GM13977 (cell line): ENCODE data around the gene PLAAT5.

Experiments used
- DNase-seq: peaks from one replicate; pipeline ENCODE4 v3.0.0; 2012; ENCODE audit warnings: low spot score
- in situ Hi-C: fragments of 300-500 bp; cut with MboI; formaldehyde crosslinking; loops from one replicate; pipeline ENCODE4 v1.12.0; 2022; ENCODE audit warnings: low sequenced_read_pairs, low pct_unique_long_range_greater_than_20kb, mixed read lengths, inconsistent platforms; ENCODE audit not compliant: unreplicated experiment
- TF ChIP-seq, protein P1 (sequence below): IDR thresholded peaks from 2 replicates; pipeline ENCODE4 v1.5.1; 2012; ENCODE audit warnings: mild to moderate bottlenecking, control low read depth; ENCODE audit not compliant: insufficient read depth; ENCODE audit errors: extremely low read depth, missing control alignments

The PLAAT5 gene

DNA sequence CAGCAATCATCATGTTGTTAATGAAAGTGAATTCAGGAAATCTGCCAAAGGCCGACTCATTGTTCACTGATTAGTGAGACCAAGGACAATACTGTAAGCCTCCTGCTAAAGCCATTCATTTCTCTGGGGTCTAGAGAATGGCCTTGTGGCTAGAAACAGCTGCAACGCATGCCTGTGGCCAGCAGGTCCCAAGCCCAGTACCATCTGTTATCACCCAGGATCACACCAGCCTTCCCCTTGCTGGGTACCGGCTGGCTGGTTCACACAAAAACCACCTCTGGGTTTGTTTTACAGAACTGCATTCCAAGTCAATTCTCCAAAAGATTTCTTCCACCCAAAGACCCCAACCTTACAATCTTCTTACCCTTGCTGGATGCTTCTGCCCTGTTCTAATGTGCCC lies 1.1 kb downstream of the PLAAT5 start:
- TF ChIP-seq, protein P1, sequence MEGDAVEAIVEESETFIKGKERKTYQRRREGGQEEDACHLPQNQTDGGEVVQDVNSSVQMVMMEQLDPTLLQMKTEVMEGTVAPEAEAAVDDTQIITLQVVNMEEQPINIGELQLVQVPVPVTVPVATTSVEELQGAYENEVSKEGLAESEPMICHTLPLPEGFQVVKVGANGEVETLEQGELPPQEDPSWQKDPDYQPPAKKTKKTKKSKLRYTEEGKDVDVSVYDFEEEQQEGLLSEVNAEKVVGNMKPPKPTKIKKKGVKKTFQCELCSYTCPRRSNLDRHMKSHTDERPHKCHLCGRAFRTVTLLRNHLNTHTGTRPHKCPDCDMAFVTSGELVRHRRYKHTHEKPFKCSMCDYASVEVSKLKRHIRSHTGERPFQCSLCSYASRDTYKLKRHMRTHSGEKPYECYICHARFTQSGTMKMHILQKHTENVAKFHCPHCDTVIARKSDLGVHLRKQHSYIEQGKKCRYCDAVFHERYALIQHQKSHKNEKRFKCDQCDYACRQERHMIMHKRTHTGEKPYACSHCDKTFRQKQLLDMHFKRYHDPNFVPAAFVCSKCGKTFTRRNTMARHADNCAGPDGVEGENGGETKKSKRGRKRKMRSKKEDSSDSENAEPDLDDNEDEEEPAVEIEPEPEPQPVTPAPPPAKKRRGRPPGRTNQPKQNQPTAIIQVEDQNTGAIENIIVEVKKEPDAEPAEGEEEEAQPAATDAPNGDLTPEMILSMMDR = no peak
- in situ Hi-C loops = no loop called here
- DNase-seq = no peak

DNA sequence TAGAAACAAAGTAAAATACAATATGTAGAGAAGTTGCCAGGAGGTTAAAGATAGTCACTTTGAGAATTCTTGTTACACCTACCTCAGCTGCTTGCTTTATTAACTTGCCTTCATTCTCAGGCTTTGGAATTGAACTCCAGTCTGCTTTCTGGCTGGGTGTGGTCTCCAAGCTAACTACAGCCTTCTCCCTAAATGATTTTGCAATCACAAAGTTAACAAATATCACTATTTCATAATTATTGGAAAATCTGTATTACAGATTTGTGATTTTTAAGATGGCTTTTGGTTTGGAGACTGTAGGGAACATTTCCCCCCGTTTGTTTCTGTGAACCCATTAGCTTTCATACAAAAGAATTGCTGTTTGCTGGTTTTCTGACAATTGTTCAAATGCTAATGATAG lies 2.2 kb downstream of the PLAAT5 start:
- TF ChIP-seq, protein P1 = no peak
- no peak for DNase-seq
- in situ Hi-C loops = no loop called here

DNA sequence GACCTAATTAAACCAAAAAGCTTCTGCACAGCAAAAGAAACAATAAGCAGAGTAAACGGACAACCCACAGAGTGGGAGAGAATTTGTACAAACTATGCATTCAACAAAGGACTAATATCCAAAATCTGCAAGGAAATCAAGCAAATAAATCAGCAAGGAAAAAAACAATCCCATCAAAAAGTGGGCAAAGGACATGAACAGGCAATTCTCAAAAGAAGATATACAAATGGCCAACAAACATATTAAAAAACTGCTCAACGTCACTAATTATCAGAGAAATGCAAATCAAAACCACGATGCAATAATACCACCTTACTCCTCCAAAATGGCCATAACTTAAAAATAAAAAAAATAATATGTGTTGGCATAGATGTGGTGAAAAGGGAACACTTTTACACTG lies 5.2 kb downstream of the PLAAT5 start:
- no peak for DNase-seq
- in situ Hi-C loops = no loop called here
- TF ChIP-seq, protein P1 = no peak

DNA sequence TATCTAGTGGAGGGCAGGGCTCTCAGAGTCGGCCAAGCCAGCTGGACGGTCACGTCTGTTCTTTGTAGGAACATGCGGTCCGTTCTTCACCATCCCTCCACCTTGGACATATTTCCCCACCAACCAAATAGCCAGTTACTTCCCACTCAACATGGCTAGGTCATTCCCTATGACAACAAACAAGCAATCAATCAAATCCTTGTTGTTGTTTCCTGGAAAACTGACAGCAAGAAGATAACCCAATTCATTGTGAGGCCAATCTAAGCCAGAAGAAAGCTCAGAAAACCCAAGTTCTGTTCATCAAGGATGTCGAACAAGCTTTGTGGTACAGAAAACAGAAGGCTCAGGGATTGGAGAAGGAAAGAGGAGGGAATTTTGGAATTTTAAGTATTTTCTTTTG lies 10.9 kb downstream of the PLAAT5 start:
- TF ChIP-seq, protein P1 = no peak
- DNase-seq = no peak
- in situ Hi-C loops = no loop called here

DNA sequence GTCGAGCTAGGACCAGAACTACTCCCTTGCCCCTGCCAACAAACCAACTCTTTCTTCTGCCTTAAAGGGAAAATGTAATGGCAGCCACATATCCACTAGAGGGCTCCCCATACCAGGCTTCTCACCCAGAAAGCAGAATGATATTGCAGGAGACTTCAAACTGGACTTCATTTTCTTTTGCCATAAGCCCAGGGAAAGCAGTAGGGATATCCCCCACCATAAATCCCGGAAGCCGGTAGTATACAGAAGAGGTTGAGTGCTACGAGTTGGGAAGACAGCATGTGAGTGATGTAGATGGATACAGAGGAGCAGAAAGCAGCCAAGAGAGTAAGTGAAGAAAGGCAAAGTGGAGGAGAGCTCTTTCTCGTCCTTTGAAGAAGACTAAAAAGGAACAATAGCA lies 12.1 kb downstream of the PLAAT5 start:
- DNase-seq = peak; percentile 81
- in situ Hi-C loops = loop anchor here (5.0 kb wide), 1 partner anchor 153 kb away; no protein-coding TSS in a partner anchor
- TF ChIP-seq, protein P1 = peak; percentile 81

DNA sequence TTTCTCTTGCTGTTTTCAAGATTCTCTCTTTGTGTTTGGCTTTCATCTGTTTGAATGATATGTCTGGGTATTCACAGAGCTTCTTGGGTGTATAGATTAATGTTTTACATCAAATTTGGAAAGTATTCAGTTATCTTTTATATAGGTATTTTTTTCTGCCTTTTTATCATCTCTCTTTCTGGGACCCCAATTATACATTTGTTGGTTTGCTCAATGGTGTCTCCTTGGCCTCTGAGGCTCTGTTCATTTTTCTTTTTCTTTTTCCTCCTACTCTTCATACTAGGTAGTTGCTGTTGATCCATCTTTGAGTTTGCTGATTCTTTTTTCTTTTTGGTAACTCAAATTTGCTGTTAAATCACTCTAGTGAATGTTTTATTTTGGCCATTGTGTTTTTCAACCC lies 14.3 kb downstream of the PLAAT5 start:
- TF ChIP-seq, protein P1 = no peak
- DNase-seq = no peak
- in situ Hi-C loops = loop anchor here (5.0 kb wide), 1 partner anchor 156 kb away; no protein-coding TSS in a partner anchor

DNA sequence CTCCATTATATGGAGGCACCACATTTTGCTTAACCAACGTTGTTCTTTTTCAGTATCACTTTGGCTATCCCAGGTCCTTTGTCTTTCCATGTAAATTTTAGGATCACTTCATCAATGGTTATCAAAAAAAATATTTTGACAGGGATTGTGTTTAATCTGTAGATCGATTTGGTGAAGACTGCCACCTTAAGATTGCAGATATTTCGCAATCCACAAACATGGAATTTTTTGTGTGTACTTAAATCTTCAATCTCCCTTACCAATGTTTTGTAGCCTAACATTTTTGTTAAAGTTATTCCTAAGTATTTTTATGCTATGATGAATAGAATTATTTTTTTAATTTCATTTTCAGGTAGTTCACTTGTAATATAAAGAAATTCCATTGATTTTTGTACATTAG lies 18.6 kb downstream of the PLAAT5 start:
- DNase-seq = no peak
- in situ Hi-C loops = no loop called here
- TF ChIP-seq, protein P1 = no peak
